Spleen (tissue), 11 donors: ENCODE results near the gene PCDHA11. TPM values are rescaled to one million over a fixed set of nuclear protein-coding genes. Genes with fewer than 3 reads are reported as not detected.
"Not testable (repeated sequence)": the region's sequence is repeated elsewhere in the genome, so short reads cannot be mapped to it uniquely, and the experiment has no call there.

ENCODE experiments used
- DNase-seq: peaks from one replicate; pipeline ENCODE4 v3.0.0-alpha.2; 2020
- H3K27ac ChIP-seq, 8 donors: fragments of 200-600 bp; sonication (generic) in 7 of 8; 1 replicate in 4 of 8; 2 replicates in 4 of 8; pipeline versions ENCODE4 v1.5.0 to v1.8.0; 2016 to 2021; ENCODE audit warnings: inconsistent platforms in 4 of 8, mild to moderate bottlenecking in 4 of 8, moderate library complexity in 1 of 8
- H3K27me3 ChIP-seq, 7 donors: fragments of 200-600 bp; sonication (generic) in 6 of 7; replicated peaks in 1 of 7; 1 replicate in 4 of 7; 2 replicates in 3 of 7; pipeline versions ENCODE4 v1.5.0 to v1.8.0; 2016 to 2021; ENCODE audit warnings: inconsistent platforms in 3 of 7, mild to moderate bottlenecking in 1 of 7
- H3K36me3 ChIP-seq, 6 donors: fragments of 200-600 bp; sonication (generic) in 5 of 6; 1 replicate in 4 of 6; 2 replicates in 2 of 6; pipeline versions ENCODE4 v1.5.0 to v1.8.0; 2016 to 2021; ENCODE audit warnings: inconsistent platforms in 2 of 6
- H3K4me1 ChIP-seq, 6 donors: fragments of 200-600 bp; sonication (generic) in 5 of 6; 1 replicate in 3 of 6; 2 replicates in 3 of 6; pipeline versions ENCODE4 v1.5.0 to v1.8.0; 2016 to 2021; ENCODE audit warnings: inconsistent platforms in 3 of 6
- H3K4me3 ChIP-seq, 8 donors: fragments of 200-600 bp; sonication (generic) in 7 of 8; 1 replicate in 4 of 8; 2 replicates in 4 of 8; pipeline versions ENCODE4 v1.5.0 to v1.8.0; 2016 to 2021; ENCODE audit warnings: inconsistent platforms in 4 of 8, mild to moderate bottlenecking in 4 of 8, moderate library complexity in 2 of 8
- H3K9me3 ChIP-seq, 8 donors: fragments of 200-600 bp; sonication (generic) in 7 of 8; 1 replicate in 4 of 8; 2 replicates in 4 of 8; pipeline versions ENCODE4 v1.5.0 to v1.8.0; 2016 to 2021; ENCODE audit warnings: inconsistent platforms in 4 of 8
- POLR2A ChIP-seq, 3 donors: fragments of 450-650 bp; IDR thresholded peaks; one replicate each; pipeline ENCODE4 v1.5.1; 2017; ENCODE audit warnings: antibody characterized with exemption in 3 of 3, mild to moderate bottlenecking in 1 of 3
- POLR2AphosphoS5 ChIP-seq, 3 donors: sonication (generic); formaldehyde crosslinking; IDR thresholded peaks; one replicate each; pipeline ENCODE4 v1.5.1; 2017; ENCODE audit warnings: antibody characterized with exemption in 3 of 3
- WGBS, 5 donors: extraction: QIAGEN DNeasy Blood & Tissue Kit in 3 of 5; methylation state at CpG; one replicate each; pipeline versions ENCODE4 v1.1.5 to v1.1.7; 2013 to 2018; 5-methylcytosine and 5-hydroxymethylcytosine counted together
- intact Hi-C: fragments of 100-400 bp; cut with DNase I; formaldehyde crosslinking; loops from one replicate; pipeline ENCODE4 v1.15.0; 2023; ENCODE audit warnings: low total_unique reads
- polyA plus RNA-seq, 3 donors: library from polyadenylated mRNA; stranded (reverse); fragments of 200-250 nt; gene quantifications; one replicate each; pipeline ENCODE4 v1.2.1, GENCODE V29; 2013
- total RNA-seq, 7 donors: library from RNA; depleted of rRNA in 3 of 7; stranded (reverse); fragments of >200 nt in 3 of 7; fragmentation: NEBNext Ultra II Directional in 4 of 7; extraction: Animal tissue kit (Norgen Biotek cat#: 25700) in 4 of 7; gene quantifications; one replicate each; pipeline versions ENCODE4 v1.1.0 to v1.2.1, GENCODE V29; 2016 to 2021
- TF ChIP-seq, protein P1 (sequence below), 11 experiments: fragments of 200-600 bp in 7 of 11; fragments of 450-650 bp in 4 of 11; sonication (generic) in 4 of 11; IDR thresholded peaks in 8 of 11; conservative IDR thresholded peaks in 3 of 11; 1 replicate in 7 of 11; 2 replicates in 4 of 11; pipeline versions ENCODE4 v1.4.0 to v1.8.0; 2016 to 2021; ENCODE audit warnings: antibody characterized with exemption in 11 of 11, inconsistent platforms in 4 of 11, mild to moderate bottlenecking in 1 of 11
- donor health status: healthy with polysubstance abuse.
- donor health status: DM: no; HTN: no; CAD: no; lungs with moderate emphysema.
- donor health status: DM: no; HTN: no; CAD: no.
- donor health status: Bipolar disorder and iron deficiency.
- donor health status: healthy.
- donor health status: DM: no; HTN: no; CAD: no.
- donor health status: DM: yes; HTN: yes; CAD: no.

PCDHA11 gene
- total and polyA plus RNA-seq, 10 donors: 0.11 to 0.79 (median 0.31) TPM; not detected in 4

DNA sequence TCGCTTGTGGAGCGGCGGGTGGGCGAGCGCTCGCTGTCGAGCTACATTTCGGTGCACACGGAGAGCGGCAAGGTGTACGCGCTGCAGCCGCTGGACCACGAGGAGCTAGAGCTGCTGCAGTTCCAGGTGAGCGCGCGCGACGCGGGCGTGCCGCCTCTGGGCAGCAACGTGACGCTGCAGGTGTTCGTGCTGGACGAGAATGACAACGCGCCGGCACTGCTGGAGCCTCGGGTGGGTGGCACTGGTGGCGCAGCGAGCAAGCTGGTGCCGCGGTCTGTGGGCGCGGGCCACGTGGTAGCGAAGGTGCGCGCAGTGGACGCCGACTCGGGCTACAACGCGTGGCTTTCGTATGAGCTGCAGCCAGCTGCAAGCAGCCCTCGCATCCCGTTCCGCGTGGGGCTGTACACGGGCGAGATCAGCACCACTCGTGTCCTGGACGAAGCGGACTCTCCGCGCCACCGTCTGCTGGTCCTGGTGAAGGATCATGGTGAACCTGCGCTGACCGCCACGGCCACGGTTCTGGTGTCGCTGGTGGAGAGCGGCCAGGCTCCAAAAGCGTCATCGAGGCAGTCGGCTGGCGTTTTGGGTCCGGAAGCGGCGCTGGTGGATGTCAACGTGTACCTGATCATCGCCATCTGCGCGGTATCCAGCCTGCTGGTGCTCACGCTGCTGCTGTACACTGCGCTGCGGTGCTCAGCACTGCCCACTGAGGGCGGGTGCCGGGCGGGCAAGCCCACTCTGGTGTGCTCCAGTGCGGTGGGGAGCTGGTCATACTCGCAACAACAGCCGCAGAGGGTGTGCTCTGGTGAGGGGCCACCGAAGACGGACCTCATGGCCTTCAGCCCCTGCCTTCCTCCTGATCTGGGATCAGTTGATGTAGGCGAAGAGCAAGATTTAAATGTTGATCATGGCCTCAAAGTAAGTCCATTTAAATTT lies 25.7 kb upstream of the PCDHA11 start:
- Histone ChIP-seq H3K9me3 (peaks cover 0 to 53% (median 33%) of the 10 kb centered on the region in 8 donors), H3K27me3 (peaks cover 0 to 87% (median 5%) of the 10 kb centered on the region in 7 donors), H3K4me3 (no peak overlapping the region), H3K4me1 (no peaks in the 10 kb centered on the region), H3K36me3 (no peaks in the 10 kb centered on the region), H3K27ac (no peak overlapping the region)
- peak; percentile 69 for DNase-seq
- intact Hi-C loops: no loop called here
- WGBS, 5 donors: 48 to 65% (median 53%) methylated on average over 53 to 87 of the region's 87 CpGs; no CpG with 5 or more reads in 1 of the 5 donors
- TF ChIP-seq POLR2A (IDR thresholded peaks at IDR 0.05) (no peak), POLR2AphosphoS5 (IDR thresholded peaks at IDR 0.05) (no peak)
- TF ChIP-seq, protein P1, sequence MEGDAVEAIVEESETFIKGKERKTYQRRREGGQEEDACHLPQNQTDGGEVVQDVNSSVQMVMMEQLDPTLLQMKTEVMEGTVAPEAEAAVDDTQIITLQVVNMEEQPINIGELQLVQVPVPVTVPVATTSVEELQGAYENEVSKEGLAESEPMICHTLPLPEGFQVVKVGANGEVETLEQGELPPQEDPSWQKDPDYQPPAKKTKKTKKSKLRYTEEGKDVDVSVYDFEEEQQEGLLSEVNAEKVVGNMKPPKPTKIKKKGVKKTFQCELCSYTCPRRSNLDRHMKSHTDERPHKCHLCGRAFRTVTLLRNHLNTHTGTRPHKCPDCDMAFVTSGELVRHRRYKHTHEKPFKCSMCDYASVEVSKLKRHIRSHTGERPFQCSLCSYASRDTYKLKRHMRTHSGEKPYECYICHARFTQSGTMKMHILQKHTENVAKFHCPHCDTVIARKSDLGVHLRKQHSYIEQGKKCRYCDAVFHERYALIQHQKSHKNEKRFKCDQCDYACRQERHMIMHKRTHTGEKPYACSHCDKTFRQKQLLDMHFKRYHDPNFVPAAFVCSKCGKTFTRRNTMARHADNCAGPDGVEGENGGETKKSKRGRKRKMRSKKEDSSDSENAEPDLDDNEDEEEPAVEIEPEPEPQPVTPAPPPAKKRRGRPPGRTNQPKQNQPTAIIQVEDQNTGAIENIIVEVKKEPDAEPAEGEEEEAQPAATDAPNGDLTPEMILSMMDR (IDR thresholded peaks at IDR 0.05 in 8 of 11, conservative IDR thresholded peaks at IDR 0.05 in 3 of 11): no peak

DNA sequence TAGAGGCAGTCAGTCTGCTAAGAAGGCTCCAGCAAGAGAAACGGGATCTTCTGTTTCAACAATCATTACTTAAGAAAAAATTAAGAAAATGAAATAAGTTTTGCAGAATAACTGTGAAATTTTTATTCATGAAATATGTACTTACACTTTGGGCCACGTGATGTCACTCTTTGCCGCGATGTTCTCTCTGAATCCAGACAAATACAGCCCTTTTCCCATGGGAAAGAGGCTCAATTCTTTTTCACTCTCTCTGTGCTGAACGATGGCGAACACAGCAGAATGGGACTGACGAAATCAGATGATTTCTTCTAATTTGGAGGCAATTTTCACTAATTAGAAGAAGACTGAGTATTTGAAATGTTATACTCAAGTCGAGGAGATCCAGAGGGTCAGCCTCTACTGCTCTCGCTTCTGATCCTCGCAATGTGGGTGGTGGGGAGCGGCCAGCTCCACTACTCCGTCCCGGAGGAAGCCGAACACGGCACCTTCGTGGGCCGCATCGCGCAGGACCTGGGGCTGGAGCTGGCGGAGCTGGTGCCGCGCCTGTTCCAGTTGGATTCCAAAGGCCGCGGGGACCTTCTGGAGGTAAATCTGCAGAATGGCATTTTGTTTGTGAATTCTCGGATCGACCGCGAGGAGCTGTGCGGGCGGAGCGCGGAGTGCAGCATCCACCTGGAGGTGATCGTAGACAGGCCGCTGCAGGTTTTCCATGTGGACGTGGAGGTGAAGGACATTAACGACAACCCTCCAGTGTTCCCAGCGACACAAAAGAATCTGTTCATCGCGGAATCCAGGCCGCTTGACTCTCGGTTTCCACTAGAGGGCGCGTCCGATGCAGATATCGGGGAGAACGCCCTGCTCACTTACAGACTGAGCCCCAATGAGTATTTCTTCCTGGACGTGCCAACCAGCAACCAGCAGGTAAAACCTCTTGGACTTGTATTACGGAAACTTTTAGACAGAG lies 20.3 kb upstream of the PCDHA11 start, which contains the start of gene PCDHA9:
TSS of gene PCDHA9 (plus strand) at position 244 of the 964 bp plus-strand sequence. CDS start at position 358, 114 bp downstream.
- H3K36me3 ChIP-seq, H3K4me1 ChIP-seq, H3K27ac ChIP-seq, DNase-seq, intact Hi-C loops: not testable (repeated sequence)
- peaks cover 0 to 79% (median 9%) of the 10 kb centered on the region in 7 donors for H3K27me3 ChIP-seq
- H3K9me3 ChIP-seq: peaks cover 0 to 57% (median 19%) of the 10 kb centered on the region in 8 donors
- WGBS, 5 donors: 21 to 30% (median 28%) methylated on average over 15 to 46 of the region's 48 CpGs; no CpG with 5 or more reads in 1 of the 5 donors
- peak within 1 kb of the TSS in 1 of 8 donors; percentile 9 for H3K4me3 ChIP-seq

DNA sequence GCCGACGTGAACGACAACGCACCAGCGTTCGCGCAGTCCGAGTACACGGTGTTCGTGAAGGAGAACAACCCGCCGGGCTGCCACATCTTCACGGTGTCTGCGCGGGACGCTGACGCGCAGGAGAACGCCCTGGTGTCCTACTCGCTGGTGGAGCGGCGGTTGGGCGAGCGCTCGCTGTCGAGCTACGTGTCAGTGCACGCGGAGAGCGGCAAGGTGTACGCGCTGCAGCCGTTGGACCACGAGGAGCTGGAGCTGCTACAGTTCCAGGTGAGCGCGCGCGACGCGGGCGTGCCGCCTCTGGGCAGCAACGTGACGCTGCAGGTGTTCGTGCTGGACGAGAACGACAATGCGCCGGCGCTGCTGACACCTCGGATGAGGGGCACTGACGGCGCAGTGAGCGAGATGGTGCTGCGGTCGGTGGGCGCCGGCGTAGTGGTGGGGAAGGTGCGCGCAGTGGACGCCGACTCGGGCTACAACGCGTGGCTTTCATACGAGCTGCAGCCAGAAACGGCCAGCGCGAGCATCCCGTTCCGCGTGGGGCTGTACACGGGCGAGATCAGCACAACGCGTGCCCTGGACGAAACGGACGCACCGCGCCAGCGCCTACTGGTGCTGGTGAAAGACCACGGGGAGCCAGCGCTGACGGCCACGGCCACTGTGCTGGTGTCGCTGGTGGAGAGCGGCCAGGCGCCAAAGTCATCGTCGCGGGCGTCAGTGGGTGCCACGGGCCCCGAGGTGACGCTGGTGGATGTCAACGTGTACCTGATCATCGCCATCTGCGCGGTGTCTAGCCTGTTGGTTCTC lies 18.7 kb upstream of the PCDHA11 start:
- DNase-seq, H3K27ac ChIP-seq, H3K36me3 ChIP-seq, H3K4me1 ChIP-seq, H3K4me3 ChIP-seq, intact Hi-C loops: not testable (repeated sequence)
- Histone ChIP-seq H3K9me3 (peaks cover 0 to 52% (median 20%) of the 10 kb centered on the region in 8 donors), H3K27me3 (peaks cover 0 to 76% (median 10%) of the 10 kb centered on the region in 7 donors)
- 44 to 61% (median 54%) methylated on average over 53 to 101 of the region's 101 CpGs; no CpG with 5 or more reads in 1 of the 5 donors for WGBS, 5 donors

DNA sequence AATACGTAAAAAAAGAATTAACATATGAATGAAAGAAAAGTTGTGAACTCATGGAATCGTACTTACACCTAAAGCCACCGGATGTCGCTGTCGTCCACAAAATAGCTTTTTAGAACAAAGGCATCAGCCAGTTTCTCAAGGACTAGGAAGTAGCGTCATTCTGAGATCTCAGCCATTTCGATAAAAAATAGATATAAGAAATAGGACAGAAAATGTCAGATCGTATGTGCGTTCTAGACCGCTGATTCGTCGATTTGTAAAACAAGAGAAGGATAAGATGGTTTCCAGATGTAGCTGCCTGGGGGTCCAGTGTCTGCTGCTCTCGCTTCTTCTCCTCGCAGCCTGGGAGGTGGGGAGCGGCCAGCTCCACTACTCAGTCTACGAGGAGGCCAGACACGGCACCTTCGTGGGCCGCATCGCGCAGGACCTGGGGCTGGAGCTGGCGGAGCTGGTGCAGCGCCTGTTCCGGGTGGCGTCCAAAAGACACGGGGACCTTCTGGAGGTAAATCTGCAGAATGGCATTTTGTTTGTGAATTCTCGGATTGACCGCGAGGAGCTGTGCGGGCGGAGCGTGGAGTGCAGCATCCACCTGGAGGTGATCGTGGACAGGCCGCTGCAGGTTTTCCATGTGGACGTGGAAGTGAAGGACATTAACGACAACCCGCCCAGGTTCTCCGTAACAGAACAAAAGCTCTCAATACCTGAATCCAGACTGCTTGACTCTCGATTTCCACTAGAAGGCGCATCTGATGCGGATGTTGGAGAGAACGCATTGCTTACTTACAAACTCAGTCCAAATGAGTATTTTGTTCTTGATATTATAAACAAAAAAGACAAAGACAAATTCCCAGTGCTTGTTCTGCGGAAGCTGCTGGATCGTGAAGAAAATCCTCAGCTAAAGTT lies 12.7 kb upstream of the PCDHA11 start, which contains the start of gene PCDHA10:
TSS of gene PCDHA10 (plus strand) at position 126 of the 903 bp plus-strand sequence. CDS start at position 278, 152 bp downstream.
- H3K27ac ChIP-seq: no peak within 1 kb of the TSS
- intact Hi-C loops: no loop called here
- H3K4me1 ChIP-seq: no peaks in the 10 kb centered on the region
- H3K27me3 ChIP-seq: peaks cover 0 to 64% (median 6%) of the 10 kb centered on the region in 7 donors
- peaks cover 0 to 62% (median 37%) of the 10 kb centered on the region in 8 donors for H3K9me3 ChIP-seq
- no peak for DNase-seq
- WGBS, 5 donors: 24 to 37% (median 29%) methylated on average over 37 to 44 of the region's 44 CpGs; no CpG with 5 or more reads in 1 of the 5 donors
- no peaks in the 10 kb centered on the region for H3K36me3 ChIP-seq
- TF ChIP-seq, protein P1 (IDR thresholded peaks at IDR 0.05 in 8 of 11, conservative IDR thresholded peaks at IDR 0.05 in 3 of 11): peak in 1 of 11 experiments; percentile 25
- no peak for TF ChIP-seq POLR2A (IDR thresholded peaks at IDR 0.05)
- H3K4me3 ChIP-seq: peak within 1 kb of the TSS in 2 of 8 donors; percentile 27 to 43
